ENCODE data around the gene PTH2R. TPM values are rescaled to one million over a fixed set of nuclear protein-coding genes. Genes with fewer than 3 reads are reported as not detected.

PTH2R gene
- total RNA-seq, 1 experiment from 2014 or later, result 0.48 TPM

- TF ChIP-seq ATF6 (CRISPR knock-in tag; IDR thresholded peaks at IDR 0.05), result no peak
- TF ChIP-seq ELF4 (CRISPR knock-in tag; IDR thresholded peaks at IDR 0.05; ENCODE audit: low read depth), result no peak
- no peak for TF ChIP-seq FOXK1 (CRISPR knock-in tag; IDR thresholded peaks at IDR 0.05)
Measured at GRCh38 chr2:208489687-208490086, 83.1 kb downstream of the PTH2R start (continued).

GRCh38 chr2:208490492-208490891, 83.9 kb downstream of the PTH2R start:
- Mint-ChIP-seq H3K4me1 (peaks cover 8% of the 10 kb centered on the region), H3K27me3 (ENCODE audit: low read depth) (no peaks in the 10 kb centered on the region), H3K4me3 (no peak overlapping the region), H3K9me3 (peaks cover 12% of the 10 kb centered on the region), H3K27ac (no peak overlapping the region), H3K36me3 (no peaks in the 10 kb centered on the region)
- TF ChIP-seq ZNF232 (CRISPR knock-in tag; IDR thresholded peaks at IDR 0.05), result no peak
- TF ChIP-seq SOX15 (CRISPR knock-in tag; IDR thresholded peaks at IDR 0.05), result no peak
- TF ChIP-seq RELA (CRISPR knock-in tag; IDR thresholded peaks at IDR 0.05; ENCODE audit: borderline replicate concordance), result no peak
- TF ChIP-seq, protein P1, sequence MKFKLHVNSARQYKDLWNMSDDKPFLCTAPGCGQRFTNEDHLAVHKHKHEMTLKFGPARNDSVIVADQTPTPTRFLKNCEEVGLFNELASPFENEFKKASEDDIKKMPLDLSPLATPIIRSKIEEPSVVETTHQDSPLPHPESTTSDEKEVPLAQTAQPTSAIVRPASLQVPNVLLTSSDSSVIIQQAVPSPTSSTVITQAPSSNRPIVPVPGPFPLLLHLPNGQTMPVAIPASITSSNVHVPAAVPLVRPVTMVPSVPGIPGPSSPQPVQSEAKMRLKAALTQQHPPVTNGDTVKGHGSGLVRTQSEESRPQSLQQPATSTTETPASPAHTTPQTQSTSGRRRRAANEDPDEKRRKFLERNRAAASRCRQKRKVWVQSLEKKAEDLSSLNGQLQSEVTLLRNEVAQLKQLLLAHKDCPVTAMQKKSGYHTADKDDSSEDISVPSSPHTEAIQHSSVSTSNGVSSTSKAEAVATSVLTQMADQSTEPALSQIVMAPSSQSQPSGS (CRISPR knock-in tag; IDR thresholded peaks at IDR 0.05; ENCODE audit: borderline replicate concordance, low read depth), result no peak
- no peak for TF ChIP-seq ESRRA (CRISPR knock-in tag; IDR thresholded peaks at IDR 0.05; ENCODE audit: borderline replicate concordance)
- TF ChIP-seq, protein P2, sequence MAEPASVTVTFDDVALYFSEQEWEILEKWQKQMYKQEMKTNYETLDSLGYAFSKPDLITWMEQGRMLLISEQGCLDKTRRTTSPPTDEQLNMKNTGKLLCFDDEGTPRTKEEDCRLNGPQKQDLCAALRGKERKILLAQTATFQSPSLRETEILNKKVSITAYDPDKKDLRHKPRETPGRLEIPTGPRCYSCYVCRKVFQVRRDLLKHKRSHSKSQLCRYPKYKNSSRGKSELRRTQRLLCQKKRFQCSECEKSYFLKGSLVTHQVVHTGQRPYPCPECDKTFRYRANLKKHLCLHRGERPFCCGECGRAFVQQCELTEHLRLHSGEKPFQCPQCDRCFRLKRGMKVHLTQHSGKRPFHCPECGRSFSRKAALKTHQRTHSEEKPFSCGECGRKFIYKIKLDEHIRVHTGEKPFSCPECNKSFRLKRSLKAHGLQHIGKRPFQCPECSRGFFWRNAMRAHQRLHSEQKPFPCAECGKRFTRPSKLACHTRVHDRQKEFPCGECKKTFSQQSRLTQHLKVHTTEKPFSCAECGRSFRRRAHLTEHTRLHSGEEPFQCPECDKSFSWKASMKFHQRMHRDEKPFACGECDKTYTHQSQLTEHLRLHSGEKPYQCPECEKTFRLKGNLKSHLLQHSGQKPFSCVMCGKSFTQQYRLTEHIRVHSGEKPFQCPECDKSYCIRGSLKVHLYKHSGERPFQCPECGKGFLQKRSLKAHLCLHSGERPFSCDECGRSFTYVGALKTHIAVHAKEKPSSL (CRISPR knock-in tag; conservative IDR thresholded peaks at IDR 0.05), result no peak
- no peak for TF ChIP-seq RORB (CRISPR knock-in tag; IDR thresholded peaks at IDR 0.05)
- TF ChIP-seq CBFB (CRISPR knock-in tag; IDR thresholded peaks at IDR 0.05; ENCODE audit: low read depth), result no peak
- TF ChIP-seq NR3C1 (CRISPR knock-in tag; conservative IDR thresholded peaks at IDR 0.05; ENCODE audit: low read depth), result no peak
- TF ChIP-seq KAT7 (CRISPR knock-in tag; IDR thresholded peaks at IDR 0.05; ENCODE audit: borderline replicate concordance), result no peak
- TF ChIP-seq ZNF423 (CRISPR knock-in tag; IDR thresholded peaks at IDR 0.05), result no peak
- TF ChIP-seq FOXK1 (CRISPR knock-in tag; IDR thresholded peaks at IDR 0.05), result no peak
- no peak for TF ChIP-seq E2F1 (CRISPR knock-in tag; IDR thresholded peaks at IDR 0.05)
- TF ChIP-seq GABPB1 (CRISPR knock-in tag; IDR thresholded peaks at IDR 0.05), result no peak
- TF ChIP-seq ZNF317 (CRISPR knock-in tag; IDR thresholded peaks at IDR 0.05; ENCODE audit: borderline replicate concordance, low read depth), result no peak
- TF ChIP-seq NFYB (CRISPR knock-in tag; conservative IDR thresholded peaks at IDR 0.05; ENCODE audit: low read depth), result no peak
- TF ChIP-seq JAZF1 (CRISPR knock-in tag; IDR thresholded peaks at IDR 0.05), result no peak
- CTCF ChIA-PET, result no interaction called here
- DNase-seq (ENCODE audit: low spot score), result no peak
- no peak for ATAC-seq
- POLR2A ChIA-PET, result no interaction called here

DNA sequence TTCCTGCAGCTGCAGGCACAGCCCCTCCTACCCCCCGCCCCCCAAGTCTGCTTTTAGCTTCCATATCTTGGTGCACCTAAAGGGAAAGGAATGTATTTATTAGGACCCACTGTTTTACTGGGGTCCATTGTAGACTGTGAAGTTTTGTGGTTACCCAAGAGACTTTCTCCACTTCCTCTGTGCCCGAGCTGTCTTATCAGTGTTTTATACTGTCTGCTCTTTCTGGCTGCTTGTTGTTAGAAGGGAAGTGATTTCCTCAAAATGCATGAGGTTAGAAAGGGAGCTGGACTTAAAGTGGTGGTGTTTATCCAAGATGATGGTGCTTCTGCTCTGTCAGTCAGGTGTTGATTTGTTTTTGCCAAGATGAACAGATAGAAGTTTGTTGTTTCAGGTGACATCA, 85.0 kb downstream of the PTH2R start:
- no peaks in the 10 kb centered on the region for H3K27me3 Mint-ChIP-seq (ENCODE audit: low read depth)
- ATAC-seq (no peak), DNase-seq (ENCODE audit: low spot score) (no peak)
- no peak overlapping the region for H3K4me3 Mint-ChIP-seq
- ChIA-PET POLR2A (no interaction called here), CTCF (no interaction called here)
- H3K9me3 Mint-ChIP-seq, result peaks cover 10% of the 10 kb centered on the region
- H3K27ac Mint-ChIP-seq, result no peak overlapping the region
- no peaks in the 10 kb centered on the region for H3K36me3 Mint-ChIP-seq
- peaks cover 20% of the 10 kb centered on the region for H3K4me1 Mint-ChIP-seq
- TF ChIP-seq ELF4 (CRISPR knock-in tag; IDR thresholded peaks at IDR 0.05; ENCODE audit: low read depth), result no peak
- TF ChIP-seq, protein P3, sequence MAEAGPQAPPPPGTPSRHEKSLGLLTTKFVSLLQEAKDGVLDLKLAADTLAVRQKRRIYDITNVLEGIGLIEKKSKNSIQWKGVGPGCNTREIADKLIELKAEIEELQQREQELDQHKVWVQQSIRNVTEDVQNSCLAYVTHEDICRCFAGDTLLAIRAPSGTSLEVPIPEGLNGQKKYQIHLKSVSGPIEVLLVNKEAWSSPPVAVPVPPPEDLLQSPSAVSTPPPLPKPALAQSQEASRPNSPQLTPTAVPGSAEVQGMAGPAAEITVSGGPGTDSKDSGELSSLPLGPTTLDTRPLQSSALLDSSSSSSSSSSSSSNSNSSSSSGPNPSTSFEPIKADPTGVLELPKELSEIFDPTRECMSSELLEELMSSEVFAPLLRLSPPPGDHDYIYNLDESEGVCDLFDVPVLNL (CRISPR knock-in tag; IDR thresholded peaks at IDR 0.05; ENCODE audit: borderline replicate concordance, low read depth), result no peak
- no peak for TF ChIP-seq NFYB (CRISPR knock-in tag; conservative IDR thresholded peaks at IDR 0.05; ENCODE audit: low read depth)
- TF ChIP-seq ATF1 (CRISPR knock-in tag; IDR thresholded peaks at IDR 0.05), result no peak
- TF ChIP-seq E2F5 (CRISPR knock-in tag; IDR thresholded peaks at IDR 0.05), result no peak
- TF ChIP-seq, protein P4, sequence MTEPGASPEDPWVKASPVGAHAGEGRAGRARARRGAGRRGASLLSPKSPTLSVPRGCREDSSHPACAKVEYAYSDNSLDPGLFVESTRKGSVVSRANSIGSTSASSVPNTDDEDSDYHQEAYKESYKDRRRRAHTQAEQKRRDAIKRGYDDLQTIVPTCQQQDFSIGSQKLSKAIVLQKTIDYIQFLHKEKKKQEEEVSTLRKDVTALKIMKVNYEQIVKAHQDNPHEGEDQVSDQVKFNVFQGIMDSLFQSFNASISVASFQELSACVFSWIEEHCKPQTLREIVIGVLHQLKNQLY (CRISPR knock-in tag; IDR thresholded peaks at IDR 0.05), result no peak
- no peak for TF ChIP-seq ZNF423 (CRISPR knock-in tag; IDR thresholded peaks at IDR 0.05)
- no peak for TF ChIP-seq NFE2L1 (CRISPR knock-in tag; IDR thresholded peaks at IDR 0.05)
- TF ChIP-seq ZNF317 (CRISPR knock-in tag; IDR thresholded peaks at IDR 0.05; ENCODE audit: borderline replicate concordance, low read depth), result no peak
- TF ChIP-seq ZNF232 (CRISPR knock-in tag; IDR thresholded peaks at IDR 0.05), result no peak
